Astrocyte (in vitro differentiated cells and primary cell): ENCODE measurements around the gene GALK1.

ENCODE experiments used
- EZH2 ChIP-seq: IDR thresholded peaks from 2 replicates; pipeline ENCODE4 v1.6.1; 2012; ENCODE audit warnings: mild to moderate bottlenecking, low read length, inconsistent platforms; ENCODE audit not compliant: insufficient read depth
- TF ChIP-seq, protein P1 (sequence below): IDR thresholded peaks from 2 replicates; pipeline ENCODE4 v1.5.1; 2011; ENCODE audit warnings: low read depth, mild to moderate bottlenecking, inconsistent platforms, low read length, moderate library complexity; ENCODE audit not compliant: insufficient read depth

DNA sequence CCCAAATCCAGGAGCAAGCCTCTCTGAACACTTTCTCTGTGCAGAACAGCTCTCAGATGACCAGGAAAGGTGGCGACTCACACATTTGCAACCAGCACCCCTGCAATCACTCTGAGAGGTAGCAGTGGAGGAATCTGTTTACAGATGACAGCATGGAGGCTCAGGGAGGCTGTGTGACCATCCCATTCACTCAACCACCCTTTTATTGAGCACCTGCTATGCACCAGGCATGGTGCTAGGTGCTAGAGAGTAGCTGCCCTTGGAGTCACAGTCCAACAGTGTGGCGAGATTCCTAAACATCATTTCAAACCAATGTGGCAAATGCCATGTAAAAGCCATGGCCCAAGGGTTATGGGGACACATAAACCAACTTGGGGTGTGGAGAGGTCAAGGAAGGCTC lies 45.3 kb downstream of the GALK1 start:
- TF ChIP-seq, protein P1, sequence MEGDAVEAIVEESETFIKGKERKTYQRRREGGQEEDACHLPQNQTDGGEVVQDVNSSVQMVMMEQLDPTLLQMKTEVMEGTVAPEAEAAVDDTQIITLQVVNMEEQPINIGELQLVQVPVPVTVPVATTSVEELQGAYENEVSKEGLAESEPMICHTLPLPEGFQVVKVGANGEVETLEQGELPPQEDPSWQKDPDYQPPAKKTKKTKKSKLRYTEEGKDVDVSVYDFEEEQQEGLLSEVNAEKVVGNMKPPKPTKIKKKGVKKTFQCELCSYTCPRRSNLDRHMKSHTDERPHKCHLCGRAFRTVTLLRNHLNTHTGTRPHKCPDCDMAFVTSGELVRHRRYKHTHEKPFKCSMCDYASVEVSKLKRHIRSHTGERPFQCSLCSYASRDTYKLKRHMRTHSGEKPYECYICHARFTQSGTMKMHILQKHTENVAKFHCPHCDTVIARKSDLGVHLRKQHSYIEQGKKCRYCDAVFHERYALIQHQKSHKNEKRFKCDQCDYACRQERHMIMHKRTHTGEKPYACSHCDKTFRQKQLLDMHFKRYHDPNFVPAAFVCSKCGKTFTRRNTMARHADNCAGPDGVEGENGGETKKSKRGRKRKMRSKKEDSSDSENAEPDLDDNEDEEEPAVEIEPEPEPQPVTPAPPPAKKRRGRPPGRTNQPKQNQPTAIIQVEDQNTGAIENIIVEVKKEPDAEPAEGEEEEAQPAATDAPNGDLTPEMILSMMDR = no peak
- no peak for TF ChIP-seq EZH2
